GM21737 (cell line): Measurements from ENCODE around the gene ZNF556.
A peak's percentile ranks its signal among the peaks of the same experiment; 100 is the strongest.
"Not testable (repeated sequence)": the region's sequence is repeated elsewhere in the genome, so short reads cannot be mapped to it uniquely, and the experiment has no call there.

Experiments used
- ATAC-seq: cut with Tn5 transposase; IDR thresholded peaks from one replicate; pipeline ENCODE4 v1.9.1; 2021; ENCODE audit warnings: mild to moderate bottlenecking, moderate library complexity; ENCODE audit not compliant: unreplicated experiment

Gene ZNF556

DNA sequence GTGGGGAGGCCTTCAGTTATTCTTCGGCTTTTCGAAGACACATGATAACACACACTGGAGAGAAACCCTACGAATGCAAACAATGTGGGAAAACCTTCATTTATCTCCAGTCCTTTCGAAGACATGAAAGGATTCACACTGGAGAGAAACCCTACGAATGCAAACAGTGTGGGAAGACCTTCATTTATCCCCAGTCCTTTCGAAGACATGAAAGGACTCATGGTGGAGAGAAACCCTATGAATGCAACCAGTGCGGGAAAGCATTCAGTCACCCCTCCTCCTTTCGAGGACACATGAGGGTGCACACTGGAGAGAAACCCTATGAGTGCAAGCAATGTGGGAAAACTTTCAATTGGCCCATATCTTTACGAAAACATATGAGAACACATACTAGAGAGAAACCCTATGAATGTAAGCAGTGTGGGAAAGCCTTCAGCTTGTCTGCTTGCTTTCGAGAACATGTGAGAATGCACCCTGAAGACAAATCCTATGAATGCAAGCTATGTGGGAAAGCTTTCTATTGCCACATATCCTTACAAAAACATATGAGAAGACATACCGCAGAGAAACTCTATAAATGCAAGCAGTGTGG is 14.0 kb upstream of the ZNF556 start:
- ATAC-seq: no peak

DNA sequence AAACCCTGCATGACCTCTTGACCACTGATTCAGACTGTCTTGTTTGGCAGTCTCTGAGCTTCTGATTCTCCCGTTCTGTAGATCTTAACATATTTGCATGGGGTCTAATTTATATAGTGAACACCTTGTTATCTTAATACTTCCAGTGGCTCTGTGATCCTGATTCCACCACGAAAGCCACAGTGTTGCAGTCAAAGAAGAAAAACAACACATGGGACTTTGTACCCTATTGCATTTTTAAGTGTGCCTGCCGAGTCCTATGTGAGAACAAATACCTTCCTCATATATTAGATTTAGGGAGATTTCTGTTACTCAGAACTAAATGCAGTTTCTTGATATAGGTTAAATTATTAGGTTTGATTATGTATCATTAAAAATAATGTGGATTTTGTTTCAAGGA is 12.3 kb upstream of the ZNF556 start:
- ATAC-seq: no peak

DNA sequence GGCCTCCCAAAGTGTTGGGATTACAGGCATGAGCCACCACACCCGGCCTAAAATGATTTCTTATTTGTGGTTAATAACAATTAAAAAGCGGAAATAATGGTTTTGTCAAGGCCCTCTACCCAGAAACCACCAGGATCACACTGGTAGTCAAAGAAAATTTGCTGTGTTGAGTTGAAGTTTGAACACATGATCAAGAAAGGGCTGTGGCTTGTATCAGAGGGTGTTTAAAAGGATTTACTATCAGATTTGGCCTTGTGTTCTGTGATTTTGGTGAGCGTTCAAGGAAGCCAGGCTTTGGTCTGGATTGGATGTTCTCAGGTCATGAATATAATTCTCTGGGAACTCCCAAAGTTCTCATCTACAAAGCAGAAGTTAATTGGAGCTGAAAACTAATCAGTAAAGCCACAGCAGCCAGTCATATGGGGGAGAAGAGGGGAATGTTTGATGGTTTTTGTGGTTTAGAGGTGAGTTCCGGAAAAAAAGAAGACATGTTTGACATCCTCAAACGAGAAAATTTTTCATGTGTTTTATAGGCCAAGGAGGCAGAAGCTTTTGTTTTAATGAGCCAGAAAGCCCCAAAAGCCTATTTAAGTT is 10.6 kb upstream of the ZNF556 start:
- no peak for ATAC-seq

DNA sequence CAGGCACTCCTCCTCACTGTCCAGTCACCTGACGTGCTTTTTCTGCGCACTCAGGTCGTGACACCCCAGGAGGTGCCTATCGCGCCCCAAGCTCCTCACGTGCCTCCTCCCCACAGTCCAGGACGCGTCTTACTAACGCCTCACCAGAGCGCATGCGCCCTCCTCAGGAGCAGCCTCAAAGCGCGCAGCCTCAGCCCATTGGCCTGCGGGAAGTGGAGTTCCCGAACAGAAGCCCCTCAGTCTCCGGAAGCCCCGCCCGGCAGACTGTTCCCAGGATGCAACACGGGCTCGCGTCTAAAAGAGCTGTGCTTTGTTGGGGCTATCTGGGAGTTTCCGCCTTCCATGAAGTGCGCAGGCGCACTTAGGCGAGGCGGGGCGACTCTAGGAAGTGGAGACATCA is 8.3 kb upstream of the ZNF556 start:
- ATAC-seq: no peak

DNA sequence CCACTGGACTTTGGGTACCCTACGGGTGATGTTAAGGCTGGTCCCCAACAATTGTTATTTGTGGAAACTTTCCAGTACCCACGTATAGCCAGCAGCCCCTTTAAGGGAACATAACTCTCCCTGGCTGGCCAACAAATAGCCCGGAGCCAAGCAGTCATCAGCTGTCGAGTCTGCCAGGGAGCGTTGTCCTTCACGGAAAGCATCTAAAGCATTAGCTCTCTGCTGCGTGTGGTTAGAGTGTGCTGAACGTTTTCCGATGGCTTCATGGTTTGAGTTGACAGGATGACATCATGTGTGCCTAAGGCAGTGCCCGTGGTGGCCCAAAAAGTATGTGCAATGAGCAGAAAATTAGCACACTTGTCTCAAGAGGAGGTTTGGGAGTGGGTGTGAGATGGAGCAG is 3.3 kb upstream of the ZNF556 start:
- no peak for ATAC-seq

DNA sequence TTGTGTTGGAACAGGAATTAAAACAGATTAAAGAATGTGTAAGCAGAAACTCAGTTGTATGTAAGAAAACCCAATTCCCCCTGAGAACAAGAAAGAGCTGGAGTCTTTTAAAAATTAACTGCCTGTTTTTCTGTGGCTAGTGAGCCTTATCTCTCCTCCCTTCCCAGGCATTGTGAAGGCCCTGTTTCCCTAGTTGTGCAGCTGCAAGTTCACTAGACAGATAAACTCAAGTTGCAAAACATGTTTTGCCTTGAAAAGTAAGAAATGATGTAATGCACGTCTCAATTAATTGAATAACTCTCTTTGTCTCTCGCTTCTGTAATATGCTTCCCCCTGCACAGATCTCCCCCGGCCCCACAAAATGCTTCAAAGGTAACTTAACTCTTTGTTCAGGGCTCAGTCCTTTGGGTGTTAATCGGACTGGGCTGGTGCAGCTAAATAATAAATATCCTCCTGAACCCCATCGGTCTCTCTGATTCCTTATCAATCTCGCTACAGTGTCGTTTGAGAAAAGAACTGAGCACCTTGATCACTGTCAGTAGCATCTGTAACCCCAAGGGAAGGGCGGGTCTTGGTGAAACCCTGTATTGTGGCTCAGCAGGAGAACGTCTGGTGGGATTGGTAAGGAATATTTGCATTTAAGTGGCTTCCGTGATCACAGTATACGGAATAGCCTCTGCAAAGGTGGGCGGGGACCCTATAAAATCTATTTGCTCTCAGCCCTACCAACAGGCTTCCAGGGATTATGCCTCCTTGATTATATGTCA is 1.6 kb upstream of the ZNF556 start:
- no peak for ATAC-seq

DNA sequence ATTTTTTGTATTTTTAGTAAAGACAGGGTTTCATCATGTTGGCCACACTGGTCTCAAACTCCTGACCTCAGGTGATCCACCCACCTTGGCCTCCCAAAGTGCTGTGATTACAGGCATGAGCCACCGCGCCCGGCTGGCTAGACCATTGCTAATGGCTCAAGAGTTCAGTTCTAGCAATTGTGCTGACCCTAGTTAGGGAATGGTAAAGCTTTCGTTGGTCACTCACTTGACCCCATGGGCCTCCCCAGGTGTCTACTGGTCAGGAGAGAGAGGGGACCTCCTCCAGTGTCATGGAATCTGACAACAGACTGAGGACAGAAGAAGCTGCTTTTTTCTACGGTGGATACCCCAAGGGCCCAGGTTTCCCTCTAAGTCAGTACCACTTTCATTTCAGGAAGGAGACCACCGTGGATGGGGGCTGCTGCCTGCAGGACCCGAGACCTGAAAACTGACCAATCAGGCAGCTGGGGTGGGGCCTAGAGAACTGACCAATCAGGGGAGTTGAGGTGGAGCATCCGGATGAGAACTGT is 575 bp upstream of the ZNF556 start:
- no peak for ATAC-seq

DNA sequence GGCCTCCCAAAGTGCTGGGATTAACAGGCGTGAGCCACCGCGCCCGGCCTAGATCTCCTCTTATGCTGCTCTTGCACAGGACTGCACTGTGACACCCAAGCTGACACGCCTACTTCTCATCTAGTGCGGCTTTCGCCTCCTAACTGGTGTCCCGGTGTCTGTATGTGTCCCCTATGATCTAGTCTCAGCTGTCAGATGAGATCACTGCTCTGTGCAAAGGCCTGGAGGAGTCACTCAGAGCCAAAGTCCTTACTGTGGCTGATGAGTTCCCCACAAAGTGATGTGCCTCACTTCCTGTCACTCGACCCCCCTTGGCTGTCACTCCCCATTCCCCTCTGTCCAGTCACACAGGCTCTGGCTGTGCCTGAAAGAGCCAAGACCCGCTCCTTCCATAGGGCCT is 2.5 kb downstream of the ZNF556 start:
- no peak for ATAC-seq

DNA sequence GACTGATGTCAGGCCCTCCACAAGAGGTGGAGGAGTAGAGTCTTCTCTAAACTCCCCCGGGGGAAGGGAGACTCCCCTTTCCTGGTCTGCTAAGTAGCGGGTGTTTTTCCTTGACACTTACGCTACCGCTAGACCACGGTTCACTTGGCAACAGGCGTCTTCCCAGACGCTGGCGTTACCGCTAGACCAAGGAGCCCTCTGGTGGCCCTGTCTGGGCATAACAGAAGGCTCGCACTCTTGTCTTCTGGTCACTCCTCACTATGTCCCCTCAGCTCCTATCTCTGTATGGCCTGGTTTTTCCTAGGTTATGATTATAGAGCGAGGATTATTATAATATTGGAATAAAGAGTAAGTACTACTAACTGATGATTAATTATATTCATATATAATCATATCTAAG is 5.0 kb downstream of the ZNF556 start:
- ATAC-seq: not testable (repeated sequence)

DNA sequence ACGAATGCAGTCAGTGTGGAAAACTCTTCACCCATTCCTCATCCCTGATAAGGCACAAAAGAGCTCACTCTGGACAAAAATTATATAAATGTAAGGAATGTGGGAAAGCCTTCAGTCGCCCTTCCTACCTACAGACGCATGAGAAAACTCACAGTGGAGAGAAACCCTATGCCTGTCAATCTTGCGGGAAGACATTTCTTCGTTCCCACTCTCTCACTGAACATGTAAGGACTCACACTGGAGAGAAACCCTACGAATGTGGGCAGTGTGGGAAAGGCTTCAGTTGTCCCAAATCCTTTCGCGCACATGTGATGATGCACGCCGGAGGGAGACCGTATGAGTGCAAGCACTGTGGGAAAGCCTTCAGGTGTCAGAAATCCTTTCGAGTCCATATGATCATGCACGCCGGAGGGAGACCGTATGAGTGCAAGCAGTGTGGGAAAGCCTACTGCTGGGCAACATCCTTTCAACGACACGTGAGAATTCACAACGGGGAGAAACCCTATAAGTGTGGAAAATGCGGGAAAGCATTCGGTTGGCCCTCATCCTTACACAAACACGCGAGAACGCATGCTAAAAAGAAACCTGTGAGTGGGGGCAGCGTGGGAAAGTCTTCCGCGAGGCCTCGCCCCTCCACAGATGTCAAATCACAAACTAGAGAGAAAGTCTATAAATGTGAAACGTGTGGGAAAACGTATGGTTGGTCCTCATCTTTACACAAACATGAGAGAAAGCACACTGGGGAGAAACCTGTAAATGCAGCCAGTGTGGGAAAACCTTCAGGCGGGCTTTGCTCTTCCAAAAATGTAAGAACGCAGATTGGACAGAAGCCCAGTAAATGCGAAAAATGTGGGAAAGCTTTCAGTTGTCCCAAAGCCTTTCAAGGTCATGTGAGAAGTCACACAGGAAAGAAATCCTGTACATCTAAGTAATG is 10.5 kb downstream of the ZNF556 start:
- ATAC-seq: no peak

DNA sequence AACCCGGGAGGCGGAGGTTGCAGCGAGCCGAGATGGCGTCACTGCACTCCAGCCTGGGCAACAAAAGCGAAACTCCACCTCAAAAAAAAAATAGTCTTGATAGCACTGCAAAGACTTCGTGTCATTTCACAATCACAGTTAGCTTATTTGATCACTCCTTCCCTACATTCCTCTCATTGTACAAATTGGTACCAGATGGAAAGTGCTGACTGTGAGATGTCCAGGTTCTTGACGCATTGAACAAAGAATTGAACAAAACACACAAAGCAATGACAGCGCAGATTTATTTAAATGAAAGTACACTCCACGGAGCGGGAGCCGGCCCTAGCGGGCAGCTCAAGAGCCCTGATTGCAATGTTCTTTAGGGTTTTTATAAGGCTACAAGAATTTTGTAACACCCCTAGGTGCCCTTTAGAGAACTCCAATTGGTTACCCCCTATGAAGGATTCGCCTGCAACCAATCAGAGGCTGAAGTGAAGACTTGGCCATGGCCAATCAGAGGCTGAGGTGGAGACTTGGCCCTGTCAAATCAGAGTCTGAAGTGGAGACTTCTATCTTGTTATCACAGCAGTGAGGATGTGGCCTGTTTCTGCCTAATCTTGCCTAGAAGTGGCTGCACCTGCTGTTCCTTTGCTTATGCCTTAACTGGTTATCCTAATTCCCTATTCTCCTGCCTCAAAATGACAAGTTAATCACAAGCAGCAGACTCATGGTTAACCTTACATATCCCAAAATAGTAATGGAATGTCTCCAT is 16.7 kb downstream of the ZNF556 start:
- no peak for ATAC-seq

DNA sequence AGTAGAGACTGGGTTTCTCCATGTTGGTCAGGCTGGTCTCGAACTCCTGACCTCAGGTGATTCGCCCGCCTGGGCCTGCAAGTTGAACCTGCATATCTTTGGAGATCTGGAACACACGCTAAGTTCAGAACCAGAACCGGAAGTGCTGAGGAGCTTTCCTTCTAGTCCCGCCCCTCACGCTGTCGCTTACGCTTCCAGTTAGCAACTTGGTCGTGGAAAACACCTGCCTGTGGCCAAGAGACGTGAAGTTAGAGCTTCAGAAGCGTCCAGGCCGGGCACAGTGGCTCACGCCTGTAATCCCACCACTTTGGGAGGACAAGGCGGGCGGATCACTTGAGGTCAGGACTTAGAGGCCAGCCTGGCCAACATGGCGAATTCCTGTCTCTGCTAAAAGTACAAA is 18.6 kb downstream of the ZNF556 start:
- no peak for ATAC-seq

DNA sequence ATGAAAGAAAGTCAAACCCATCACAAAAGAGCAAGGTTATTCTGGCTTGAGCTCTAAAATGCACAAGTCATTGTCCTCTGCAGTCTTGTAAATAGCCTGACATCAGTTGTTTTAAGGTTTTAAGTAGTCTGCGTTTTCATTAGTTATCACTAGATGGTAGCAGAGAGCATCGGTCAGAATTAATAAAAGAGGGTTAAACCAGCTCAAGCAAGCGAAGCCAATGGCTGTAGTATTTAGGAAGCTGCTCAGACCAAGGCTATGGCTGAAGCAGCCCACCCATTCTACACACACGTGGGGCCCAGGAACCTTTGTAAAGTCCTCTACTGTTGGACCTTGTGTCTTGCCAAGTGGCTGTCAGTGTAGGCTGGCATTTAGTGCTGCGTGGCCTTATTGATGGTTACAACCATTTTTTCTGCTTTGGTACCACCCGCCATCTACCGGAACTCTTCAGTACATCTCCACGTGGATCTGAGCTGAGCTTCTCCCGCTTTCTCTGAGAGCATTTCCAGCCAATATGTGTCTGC is 20.3 kb downstream of the ZNF556 start:
- ATAC-seq: no peak

DNA sequence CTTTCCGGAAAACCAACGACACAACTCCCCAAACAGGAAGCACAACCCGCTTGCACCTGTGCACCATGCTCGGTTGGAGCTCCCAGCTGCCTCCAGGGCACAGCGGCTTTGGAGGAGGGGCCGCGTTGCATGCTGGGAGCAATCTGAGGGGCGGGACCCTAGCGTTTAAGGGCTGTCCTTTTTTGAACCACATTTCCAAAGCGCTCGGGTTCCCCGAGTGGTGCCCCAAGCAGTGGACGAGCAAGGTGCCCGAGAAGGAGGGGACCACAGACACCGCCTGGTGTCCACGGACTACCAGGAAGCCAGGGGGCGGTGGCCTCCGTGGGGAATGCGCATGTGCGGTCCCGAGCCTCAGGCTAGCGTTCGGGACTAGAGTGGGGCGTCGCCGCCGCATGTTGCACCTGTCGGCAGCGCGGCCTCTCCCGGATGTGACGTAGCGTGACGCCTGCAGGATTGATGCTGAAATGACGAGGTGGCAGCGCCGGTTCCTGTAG is 21.6 kb downstream of the ZNF556 start:
- ATAC-seq: no peak

DNA sequence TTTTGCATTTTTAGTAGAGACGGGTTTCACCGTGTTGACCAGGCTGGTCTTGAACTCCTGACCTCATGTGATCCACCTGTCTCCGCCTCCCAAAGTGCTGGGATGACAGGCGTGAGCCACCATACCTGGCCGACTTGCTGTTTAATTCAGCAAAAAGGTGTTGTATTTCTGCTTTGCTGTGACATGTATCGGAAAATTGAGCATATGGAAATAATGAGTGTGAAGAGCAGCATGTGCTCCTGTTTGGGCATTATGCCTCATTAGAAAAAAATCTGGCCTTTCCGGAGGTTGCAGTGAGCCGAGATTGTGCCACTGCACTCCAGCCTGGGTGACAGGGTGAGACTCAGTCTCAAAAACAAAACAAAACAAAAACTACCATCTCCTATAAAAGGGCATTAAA is 23.4 kb downstream of the ZNF556 start:
- not testable (repeated sequence) for ATAC-seq

DNA sequence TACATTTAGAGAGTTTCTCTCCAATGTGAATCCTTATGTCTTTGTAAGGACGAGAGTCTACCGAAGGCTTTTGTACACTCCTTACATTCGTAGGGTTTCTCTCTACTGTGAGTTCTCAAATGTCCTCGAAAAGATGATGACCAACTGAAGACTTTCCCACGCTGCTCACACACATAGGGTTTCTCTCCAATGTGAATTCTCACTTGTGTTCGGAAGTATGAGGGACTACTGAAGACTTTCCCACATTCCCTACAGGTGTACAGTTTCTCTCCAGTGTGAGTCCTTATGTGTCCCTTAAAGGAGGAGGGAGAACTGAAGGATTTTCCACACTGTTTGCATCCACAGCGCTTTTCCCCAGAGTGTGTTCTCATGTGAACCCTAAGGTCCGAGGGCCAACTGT is 29.6 kb downstream of the ZNF556 start:
- no peak for ATAC-seq

DNA sequence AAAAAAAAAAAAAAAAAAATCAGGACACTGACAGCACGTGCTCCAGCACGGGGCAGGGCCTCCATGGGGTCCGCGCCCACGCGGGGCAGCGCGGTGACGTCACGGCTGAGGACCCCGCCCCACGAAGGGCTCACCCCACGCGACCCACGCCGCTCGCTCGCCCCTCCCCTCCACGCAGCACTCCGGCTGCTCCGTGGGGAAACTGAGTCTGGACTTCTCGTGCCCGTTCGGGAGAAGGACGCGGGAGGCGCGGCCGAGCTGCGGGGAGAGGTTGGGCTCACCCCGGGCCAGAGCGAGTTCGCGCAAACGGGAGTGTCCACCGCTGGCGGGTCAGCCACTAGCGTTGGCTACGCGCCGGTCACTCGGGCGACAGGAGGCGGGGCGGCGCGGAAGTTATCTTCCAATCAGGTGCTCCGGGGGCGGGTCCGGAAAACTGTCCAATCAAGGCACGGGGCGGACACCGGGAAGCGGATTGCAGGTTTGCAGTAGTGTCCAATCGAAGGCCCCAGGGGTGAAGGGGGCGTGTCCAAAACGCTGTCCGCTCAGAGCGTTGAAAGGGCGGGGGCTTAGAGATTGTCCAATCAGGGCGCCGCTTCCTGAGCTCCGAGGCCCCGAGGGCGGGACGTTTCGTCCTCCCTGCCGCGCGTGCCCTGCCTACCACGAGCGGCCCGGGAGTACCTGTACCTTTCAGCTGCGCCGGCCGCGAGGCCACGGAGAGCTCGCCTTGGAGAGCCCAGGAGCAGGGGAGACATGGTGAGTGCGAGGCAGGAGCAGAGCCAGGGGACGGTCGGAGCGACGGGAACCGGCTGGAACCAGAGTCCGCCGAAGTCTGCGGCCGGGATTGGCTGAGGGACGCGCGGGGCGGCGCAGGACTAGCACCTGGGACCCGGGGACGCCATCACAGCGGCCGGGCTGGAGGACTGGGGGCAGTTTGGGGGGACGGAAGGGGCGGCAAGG is 33.4 kb downstream of the ZNF556 start, which contains the start of gene ZNF57:
ZNF57 (plus strand) TSS at position 633 of the 957 bp plus-strand sequence; CDS start at position 751, 118 bp downstream.
- ATAC-seq: peak; percentile 96

DNA sequence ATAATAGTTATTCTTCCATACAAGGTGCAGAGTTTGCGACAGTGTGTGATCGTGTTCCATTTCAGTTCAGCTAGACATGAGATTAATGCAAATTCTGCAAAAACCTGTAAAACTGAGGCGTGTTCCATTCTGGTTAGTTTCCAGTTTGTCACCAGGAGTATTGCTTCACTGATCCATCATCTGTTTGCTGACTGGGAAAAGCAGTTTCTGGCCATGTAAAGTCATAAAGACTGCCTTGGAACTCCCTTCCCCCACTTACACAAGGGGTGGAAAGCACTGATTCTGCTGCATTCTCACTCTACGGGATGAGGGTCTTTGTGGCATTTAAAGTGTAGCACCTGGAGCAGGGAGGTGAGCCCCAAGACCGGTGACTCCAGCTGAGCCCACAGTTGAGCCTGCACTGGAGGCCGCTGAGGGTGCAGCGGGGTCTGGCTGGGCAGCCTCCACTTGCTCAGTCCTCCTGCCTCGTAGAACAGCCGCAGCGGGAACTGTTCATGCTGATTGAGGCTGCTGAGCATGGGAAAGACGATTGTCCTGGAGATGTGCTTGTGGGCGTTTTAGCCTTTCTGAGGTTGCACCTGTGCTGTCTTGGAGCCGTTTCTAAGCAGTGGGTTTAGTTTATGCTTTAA is 35.6 kb downstream of the ZNF556 start:
- ATAC-seq: no peak
